ENCODE measurements around the gene OSBP2. TPM values are rescaled to one million over a fixed set of nuclear protein-coding genes. Genes with fewer than 3 reads are reported as not detected.

Gene OSBP2
- total RNA-seq, 1 experiment from 2014 or later, result 10.2 TPM

- ChIA-PET CTCF (no interaction called here), POLR2A (ENCODE audit: unreplicated experiment) (no interaction called here)
- Histone ChIP-seq H3K4me2 (ENCODE audit: low read length) (no peak overlapping the region), H3F3A (ENCODE audit: low read length, unreplicated experiment) (no peaks in the 10 kb centered on the region), H3K9me3 (ENCODE audit: low read length) (no peaks in the 10 kb centered on the region), H3K36me3 (ENCODE audit: low read depth, low read length) (no peaks in the 10 kb centered on the region), H4K20me1 (ENCODE audit: low read length) (no peaks in the 10 kb centered on the region), H2AFZ (ENCODE audit: low read length) (no peak overlapping the region), H3K9me2 (replicated peaks; ENCODE audit: low read length) (no peaks in the 10 kb centered on the region), H3K27me3 (ENCODE audit: low read length) (no peaks in the 10 kb centered on the region), H3K9ac (ENCODE audit: low read length) (no peak overlapping the region), H3K79me2 (ENCODE audit: low read length) (no peaks in the 10 kb centered on the region), H3K4me1 (ENCODE audit: insufficient read depth, low read length) (no peaks in the 10 kb centered on the region), H3K27ac (ENCODE audit: low read length) (no peak overlapping the region), H3K4me3 (ENCODE audit: low read length) (no peak overlapping the region)
- BruUV-seq (replicated peaks), result no TSS peak
- ATAC-seq, result no peak
- TF ChIP-seq EZH2phosphoT487 (IDR thresholded peaks at IDR 0.05; ENCODE audit: borderline replicate concordance, low read length) (no peak), EZH2 (IDR thresholded peaks at IDR 0.05; ENCODE audit: low read length, unreplicated experiment) (no peak), CTCF (conservative IDR thresholded peaks at IDR 0.05; ENCODE audit: low read depth, low read length) (no peak)
- no peak for DNase-seq
- intact Hi-C loops (cut with micrococcal nuclease), result no loop called here
These were observed 181.6 kb downstream of the OSBP2 start for GRCh38 chr22:30876221-30876751.

GRCh38 chr22:30876915-30877553 lies 182.4 kb downstream of the OSBP2 start:
- H3K4me3 ChIP-seq (ENCODE audit: low read length), result no peak overlapping the region
- POLR2A ChIA-PET (ENCODE audit: unreplicated experiment), result no interaction called here
- H3K36me3 ChIP-seq (ENCODE audit: low read depth, low read length), result no peaks in the 10 kb centered on the region
- no peaks in the 10 kb centered on the region for H3K9me3 ChIP-seq (ENCODE audit: low read length)
- no peak overlapping the region for H3K4me2 ChIP-seq (ENCODE audit: low read length)
- no peak for ATAC-seq
- no peaks in the 10 kb centered on the region for H3F3A ChIP-seq (ENCODE audit: low read length, unreplicated experiment)
- no peak overlapping the region for H3K27ac ChIP-seq (ENCODE audit: low read length)
- H2AFZ ChIP-seq (ENCODE audit: low read length), result no peak overlapping the region
- no peaks in the 10 kb centered on the region for H3K79me2 ChIP-seq (ENCODE audit: low read length)
- no peaks in the 10 kb centered on the region for H4K20me1 ChIP-seq (ENCODE audit: low read length)
- H3K4me1 ChIP-seq (ENCODE audit: insufficient read depth, low read length), result no peaks in the 10 kb centered on the region
- no peak overlapping the region for H3K9ac ChIP-seq (ENCODE audit: low read length)
- H3K27me3 ChIP-seq (ENCODE audit: low read length), result no peaks in the 10 kb centered on the region
- intact Hi-C loops (cut with micrococcal nuclease), result no loop called here
- BruUV-seq (replicated peaks), result no TSS peak
- DNase-seq, result no peak
- H3K9me2 ChIP-seq (replicated peaks; ENCODE audit: low read length), result no peaks in the 10 kb centered on the region
- no peak for TF ChIP-seq CTCF (conservative IDR thresholded peaks at IDR 0.05; ENCODE audit: low read depth, low read length)
- TF ChIP-seq EZH2phosphoT487 (IDR thresholded peaks at IDR 0.05; ENCODE audit: borderline replicate concordance, low read length), result no peak
- no peak for TF ChIP-seq EZH2 (IDR thresholded peaks at IDR 0.05; ENCODE audit: low read length, unreplicated experiment)
- CTCF ChIA-PET, result no interaction called here

Data from PC-3 (cell line).